ENCODE results near the gene NPIPA5.
"Not testable (repeated sequence)": the region's sequence is repeated elsewhere in the genome, so short reads cannot be mapped to it uniquely, and the experiment has no call there.

NPIPA5 gene

DNA sequence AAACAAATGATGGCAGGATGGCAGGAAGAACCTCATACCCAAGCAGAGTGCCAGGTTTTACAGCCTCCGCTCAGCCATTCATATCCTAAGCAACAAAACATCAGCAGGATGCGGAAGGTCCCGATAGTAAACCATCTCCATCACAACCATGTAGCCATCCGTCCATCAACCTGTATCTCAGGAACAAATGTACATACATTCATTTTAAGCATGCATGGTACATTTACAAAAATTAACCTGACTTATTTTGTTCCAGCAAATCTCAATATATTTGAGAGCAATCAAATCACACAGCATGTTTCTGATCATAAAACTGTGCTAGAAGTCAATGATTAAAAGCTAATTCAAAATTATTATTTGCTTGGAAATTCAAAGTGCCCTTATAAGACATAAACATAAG, at the start of gene NPIPA5:
NPIPA5 (minus strand) TSS at position 101 of the 400 bp plus-strand sequence; CDS start at position 101, 0 bp downstream.
- not testable (repeated sequence) for DNase-seq (ENCODE audit: low read depth)

GRCh38 chr16:15427648-15428239, 49.6 kb upstream of the NPIPA5 start:
- DNase-seq (ENCODE audit: low read depth) = peak; percentile 28

DNA sequence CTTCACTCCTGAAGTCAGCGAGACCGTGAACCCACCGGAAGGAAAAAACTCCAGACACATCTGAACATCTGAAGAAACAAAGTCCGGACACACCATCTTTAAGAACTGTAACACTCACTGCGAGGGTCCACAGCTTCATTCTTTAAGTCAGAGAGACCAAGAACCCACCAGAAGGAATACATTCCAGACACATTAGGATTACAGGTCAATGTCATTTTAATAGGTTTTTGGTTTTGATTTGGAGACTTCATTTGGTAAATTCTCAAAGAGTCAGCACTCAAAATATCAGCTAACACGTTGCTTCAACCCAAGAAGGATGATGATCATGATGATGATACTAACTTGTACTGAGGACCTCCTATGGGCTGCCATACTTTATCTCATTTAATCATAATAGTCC, 48.7 kb upstream of the NPIPA5 start:
- no peak for DNase-seq (ENCODE audit: low read depth)

- DNase-seq (ENCODE audit: low read depth) = no peak
Observed at GRCh38 chr16:15425861-15426260, 47.8 kb upstream of the NPIPA5 start.

- DNase-seq (ENCODE audit: low read depth) = no peak
Observed at GRCh38 chr16:15422222-15422621, 44.1 kb upstream of the NPIPA5 start.

DNA sequence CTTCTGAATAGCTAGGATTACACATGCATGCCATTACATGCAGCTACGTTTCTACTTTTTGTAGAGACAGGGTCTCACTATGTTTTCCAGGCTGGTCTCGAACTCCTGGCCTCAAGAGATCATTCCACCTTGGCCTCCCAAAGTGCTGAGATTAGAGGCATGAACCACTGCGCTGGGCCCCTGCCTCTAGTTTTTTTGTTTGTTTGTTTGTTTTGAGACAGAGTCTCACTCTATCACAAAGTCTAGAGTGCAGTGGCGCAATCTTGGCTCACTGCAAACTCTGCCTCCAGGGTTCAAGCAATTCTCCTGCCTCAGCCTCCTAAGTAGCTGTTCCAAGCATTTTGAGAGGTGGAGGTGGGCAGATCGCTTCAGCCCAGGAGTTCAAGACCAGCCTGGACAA, 43.6 kb upstream of the NPIPA5 start:
- not testable (repeated sequence) for DNase-seq (ENCODE audit: low read depth)

DNA sequence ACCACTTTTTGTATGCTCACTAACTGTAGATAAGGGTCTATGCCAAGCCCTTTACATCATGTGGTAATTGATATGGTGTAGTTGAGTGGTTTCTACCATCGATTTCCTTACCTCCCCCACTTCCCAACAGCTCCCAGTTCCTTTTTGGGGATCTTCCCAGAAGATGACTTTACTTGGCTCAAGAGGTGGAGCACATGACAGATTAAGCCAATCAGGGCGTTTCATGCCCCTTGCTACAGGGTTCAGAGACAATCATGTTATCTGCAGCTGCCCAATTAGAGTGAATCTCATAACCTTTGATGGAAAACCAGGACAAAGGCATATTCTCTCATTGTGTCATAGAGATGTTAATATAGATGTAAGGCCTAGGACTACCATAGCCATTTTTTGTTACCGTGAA, 40.1 kb upstream of the NPIPA5 start:
- DNase-seq (ENCODE audit: low read depth) = no peak

- no peak for DNase-seq (ENCODE audit: low read depth)
Observed at GRCh38 chr16:15417197-15417596, 39.1 kb upstream of the NPIPA5 start.

- DNase-seq (ENCODE audit: low read depth) = no peak
Observed at GRCh38 chr16:15415511-15415985, 37.5 kb upstream of the NPIPA5 start.

GRCh38 chr16:15409476-15409875, 31.4 kb upstream of the NPIPA5 start:
- not testable (repeated sequence) for DNase-seq (ENCODE audit: low read depth)

DNA sequence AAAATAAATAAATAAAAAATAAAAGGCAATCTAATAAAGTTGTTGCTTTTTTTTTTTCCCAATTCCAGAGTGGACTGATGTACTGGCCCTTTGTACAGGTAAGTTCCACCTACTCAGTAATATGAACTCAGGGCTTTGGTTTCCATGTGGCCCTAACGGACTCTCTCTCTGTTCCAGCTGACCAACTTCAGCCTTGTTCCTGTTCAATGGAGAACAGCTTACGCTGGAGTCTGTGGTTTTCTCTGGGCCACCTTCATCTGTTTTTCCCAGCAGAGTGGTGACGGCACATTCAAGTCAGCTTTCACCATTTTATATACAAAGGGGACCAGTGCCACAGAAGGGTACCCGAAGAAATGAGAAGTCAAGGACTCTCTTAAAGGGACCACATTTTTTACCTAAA, 29.7 kb upstream of the NPIPA5 start:
- not testable (repeated sequence) for DNase-seq (ENCODE audit: low read depth)

DNA sequence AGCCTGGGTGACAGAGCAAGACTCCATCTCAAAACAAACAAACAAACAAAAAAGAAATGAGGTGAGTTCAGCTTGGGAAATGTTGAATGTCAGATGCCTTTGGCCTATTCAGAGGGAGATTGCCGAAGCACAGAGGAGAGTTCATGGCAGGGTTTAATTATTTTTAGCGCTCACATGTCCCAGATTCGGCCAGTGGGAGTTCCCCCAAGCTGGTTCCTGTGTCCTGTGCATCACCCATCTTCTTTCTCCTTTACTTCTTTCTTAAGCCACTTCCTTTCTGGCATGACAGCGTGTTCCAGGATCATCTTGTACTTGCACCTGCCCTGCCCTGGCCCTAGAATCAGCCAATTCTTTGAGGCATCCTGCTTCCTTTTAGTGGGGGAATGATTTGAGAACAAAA, 26.7 kb upstream of the NPIPA5 start:
- DNase-seq (ENCODE audit: low read depth) = no peak

DNA sequence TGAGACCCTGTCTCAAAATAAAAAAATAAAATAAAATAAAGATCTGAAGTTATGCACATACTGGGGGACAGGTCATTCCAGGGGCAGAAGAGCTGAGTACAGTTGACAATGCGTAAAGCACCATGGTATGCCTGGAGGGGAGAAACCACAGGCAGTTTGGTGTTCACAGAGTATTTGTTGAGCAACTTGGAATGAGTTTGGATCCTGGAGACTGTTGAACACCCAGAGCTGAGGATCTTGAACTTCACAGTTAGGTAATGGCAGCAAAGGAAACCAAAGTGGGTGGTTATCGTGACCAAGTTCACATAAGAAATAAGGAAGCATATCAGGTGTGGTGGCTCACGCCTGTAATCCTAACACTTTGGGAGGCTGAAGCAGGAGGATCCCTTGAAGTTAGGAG, 26.0 kb upstream of the NPIPA5 start:
- not testable (repeated sequence) for DNase-seq (ENCODE audit: low read depth)

- DNase-seq (ENCODE audit: low read depth) = no peak
Observed at GRCh38 chr16:15403392-15403995, 25.4 kb upstream of the NPIPA5 start.

- no peak for DNase-seq (ENCODE audit: low read depth)
Observed at GRCh38 chr16:15401972-15402371, 23.9 kb upstream of the NPIPA5 start.

DNA sequence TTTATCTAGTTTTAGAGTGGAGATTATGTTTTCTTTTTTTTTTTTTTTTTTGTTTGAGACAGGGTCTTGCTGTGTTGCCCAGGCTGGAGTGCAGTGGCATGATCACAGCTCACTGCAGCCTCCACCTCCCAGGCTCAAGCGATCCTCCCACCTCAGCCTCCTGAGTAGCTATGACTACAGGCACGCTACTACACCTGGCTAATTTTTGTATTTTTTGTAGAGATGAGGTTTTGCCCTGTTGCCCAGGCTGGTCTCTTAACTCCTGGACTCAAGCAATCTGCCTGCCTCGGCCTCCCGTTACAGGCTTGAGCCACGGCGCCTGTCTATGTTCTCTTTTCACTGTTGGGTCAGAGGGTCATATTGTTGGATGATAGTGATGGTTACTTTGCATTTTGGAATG, 22.2 kb upstream of the NPIPA5 start:
- not testable (repeated sequence) for DNase-seq (ENCODE audit: low read depth)

DNA sequence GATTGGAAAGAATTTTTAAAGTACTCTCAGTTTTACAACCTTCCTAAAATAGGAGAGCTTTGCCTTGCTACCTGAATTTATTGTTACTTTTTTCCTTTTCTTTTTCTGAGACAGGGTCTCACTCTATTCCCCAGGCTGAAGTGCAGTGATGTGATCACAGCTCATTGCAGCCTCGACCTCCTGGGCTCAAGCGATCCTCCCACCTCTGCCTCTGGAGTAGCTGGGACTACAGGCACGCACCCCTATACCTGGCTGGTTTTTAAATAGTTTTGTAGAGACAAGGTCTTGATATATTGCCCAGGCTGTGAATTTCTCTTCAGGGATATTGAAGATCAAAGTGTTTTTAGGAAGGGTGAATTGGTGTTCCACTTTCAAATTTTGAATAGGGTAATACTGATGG, 21.2 kb upstream of the NPIPA5 start:
- DNase-seq (ENCODE audit: low read depth) = no peak

GRCh38 chr16:15398618-15399316, 20.7 kb upstream of the NPIPA5 start:
- no peak for DNase-seq (ENCODE audit: low read depth)

GRCh38 chr16:15396948-15397594, 19.0 kb upstream of the NPIPA5 start:
- no peak for DNase-seq (ENCODE audit: low read depth)

GRCh38 chr16:15396509-15396829, 18.4 kb upstream of the NPIPA5 start:
- not testable (repeated sequence) for DNase-seq (ENCODE audit: low read depth)

- not testable (repeated sequence) for DNase-seq (ENCODE audit: low read depth)
Observed at GRCh38 chr16:15395631-15396508, 17.8 kb upstream of the NPIPA5 start, which contains the start of gene MPV17L. TSS of gene MPV17L (plus strand) at chr16:15395754. CDS start at chr16:15395898, 144 bp downstream.

DNA sequence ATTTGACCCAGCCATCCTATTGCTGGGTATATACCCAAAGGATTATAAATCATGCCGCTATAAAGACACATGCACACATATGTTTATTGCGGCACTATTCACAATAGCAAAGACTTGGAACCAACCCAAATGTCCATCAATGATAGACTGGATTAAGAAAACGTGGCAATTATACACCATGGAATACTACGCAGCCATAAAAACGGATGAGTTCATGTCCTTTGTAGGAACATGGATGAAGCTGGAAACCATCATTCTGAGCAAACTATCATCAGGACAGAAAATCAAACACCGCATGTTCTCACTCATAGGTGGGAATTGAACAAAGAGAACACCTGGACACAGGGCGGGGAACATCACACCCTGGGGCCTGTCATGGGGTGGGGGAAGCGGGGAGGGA, 14.9 kb upstream of the NPIPA5 start:
- not testable (repeated sequence) for DNase-seq (ENCODE audit: low read depth)

Data from stimulated activated CD8-positive, alpha-beta memory T cell treated with anti-CD3 and anti-CD28 coated beads, Interleukin-12 subunit alpha, Interleukin-12 subunit beta, amount 100 ng/mL, for 4 hours (primary cell).